SK-MEL-5 (cell line): ENCODE results near the gene ZNF20. TPM values are rescaled to one million over a fixed set of nuclear protein-coding genes. Genes with fewer than 3 reads are reported as not detected.
A peak's percentile ranks its signal among the peaks of the same experiment; 100 is the strongest.

ENCODE experiments used
- DNase-seq: peaks from one replicate; pipeline ENCODE4 v3.0.0-alpha.2; 2016; ENCODE audit warnings: low read depth, low spot score
- in situ Hi-C: cut with HindIII; loops from 2 replicates; pipeline ENCODE4 v1.10.0; 2016; ENCODE audit warnings: low sequenced_read_pairs, high pct_unique_total_duplicates, low pct_unique_long_range_greater_than_20kb
- polyA plus RNA-seq, 2 experiments: library from polyadenylated mRNA; depleted of rRNA; stranded (reverse); fragments of >200 nt; gene quantifications; 2 replicates each; pipeline ENCODE4 v1.2.3, GENCODE V29; 2015
- total RNA-seq: library from RNA; depleted of rRNA; stranded (reverse); fragments of >200 nt; shearing (Covaris generic); gene quantifications from 2 replicates; pipeline ENCODE4 v1.2.3, GENCODE V29; 2014; rRNA removed

ZNF20 gene
- total RNA-seq: 5.4 and 5.9 TPM in 2 replicates
- polyA plus RNA-seq (2015; cell fraction: cytosol; rRNA removed): 1.7 and 2.5 TPM in 2 replicates
- polyA plus RNA-seq (2015; cell fraction: nucleus; rRNA removed): 3.6 and 6.5 TPM in 2 replicates

DNA sequence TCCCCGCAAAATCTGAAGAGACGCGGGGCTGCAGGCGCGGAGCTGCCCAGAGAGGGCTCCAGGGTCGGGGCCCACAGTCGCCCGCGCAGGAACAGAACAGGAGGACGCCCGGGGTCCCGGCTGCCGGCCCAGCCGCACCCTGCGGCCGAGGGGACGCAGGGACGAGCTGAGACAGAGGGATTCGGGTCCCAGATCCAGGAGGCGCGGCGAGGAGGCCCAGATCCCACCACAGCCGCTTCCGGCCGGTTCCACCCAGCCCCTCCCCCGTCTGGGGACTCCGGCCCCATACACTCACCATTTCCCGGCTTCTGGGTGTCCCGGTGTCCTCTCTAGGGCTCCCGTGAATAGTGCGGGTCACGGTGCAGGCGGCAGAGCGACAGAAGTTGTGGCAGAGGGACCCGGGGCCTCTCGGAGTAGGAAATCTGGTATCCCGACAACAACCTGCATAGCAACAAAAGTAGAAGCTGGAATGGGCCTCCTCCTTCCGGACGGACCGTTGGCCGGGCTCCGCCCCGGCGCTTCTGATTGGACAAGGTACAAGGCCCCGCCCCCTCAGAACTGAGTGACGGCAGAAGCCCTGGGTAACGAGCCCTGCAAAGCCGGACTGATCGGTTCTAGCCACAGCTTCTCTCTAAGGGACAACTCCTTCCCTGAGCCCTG, at the start of gene ZNF20:
Gene ZNF20 (minus strand): TSS at position 466 of the 660 bp plus-strand sequence. CDS start 168 bp downstream, at position 298.
- in situ Hi-C loops: no loop called here
- peak; percentile 90 for DNase-seq

DNA sequence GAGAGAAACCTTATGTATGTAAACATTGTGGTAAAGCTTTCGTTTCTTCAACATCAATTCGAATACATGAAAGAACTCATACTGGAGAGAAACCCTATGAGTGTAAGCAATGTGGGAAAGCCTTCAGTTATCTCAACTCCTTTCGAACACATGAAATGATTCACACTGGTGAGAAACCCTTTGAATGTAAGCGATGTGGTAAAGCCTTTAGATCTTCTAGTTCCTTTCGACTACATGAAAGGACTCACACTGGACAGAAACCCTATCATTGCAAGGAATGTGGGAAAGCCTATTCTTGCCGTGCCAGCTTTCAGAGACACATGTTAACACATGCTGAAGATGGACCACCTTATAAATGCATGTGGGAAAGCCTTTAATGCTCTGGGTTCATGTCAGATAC, 47.5 kb upstream of the ZNF20 start:
- in situ Hi-C loops: no loop called here
- DNase-seq: no peak

DNA sequence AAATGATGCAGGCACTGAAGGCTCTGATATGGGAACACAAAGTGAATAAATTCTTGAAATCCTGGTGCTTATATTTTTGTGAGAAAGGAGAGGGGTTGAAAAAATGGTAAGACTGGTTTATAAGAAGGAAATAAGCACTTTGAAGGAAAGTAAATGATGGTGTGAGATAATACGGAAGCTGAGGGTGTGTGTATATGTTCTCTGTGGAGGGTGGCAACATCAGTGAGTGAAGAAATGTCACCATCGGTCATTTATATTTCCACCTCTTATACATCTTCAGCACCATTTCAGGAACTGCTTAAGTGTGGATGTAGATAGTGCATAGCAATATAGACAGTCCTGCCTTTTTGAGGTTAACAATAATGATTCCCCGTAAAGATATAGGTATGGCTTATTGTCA, 40.2 kb upstream of the ZNF20 start:
- in situ Hi-C loops: no loop called here
- no peak for DNase-seq

DNA sequence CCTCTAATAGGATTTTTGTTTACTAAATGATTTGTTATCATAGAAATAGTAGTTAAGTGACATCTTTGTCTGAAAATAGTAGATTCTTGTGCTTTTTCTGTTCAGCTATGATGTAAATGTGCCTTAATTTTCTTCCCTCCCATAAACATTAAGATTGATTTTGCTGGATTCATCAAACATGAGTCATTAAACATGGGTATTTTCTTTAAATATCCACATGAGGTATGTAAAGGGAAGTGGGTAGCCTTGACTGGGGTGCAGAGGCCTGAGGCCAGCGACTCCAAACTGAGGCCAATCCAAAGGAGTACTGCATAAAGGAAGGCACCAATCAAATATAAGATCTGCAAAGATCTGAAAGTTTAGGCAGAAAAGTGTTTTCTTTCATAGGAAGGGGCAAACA, 26.5 kb upstream of the ZNF20 start:
- DNase-seq: no peak
- in situ Hi-C loops: no loop called here

DNA sequence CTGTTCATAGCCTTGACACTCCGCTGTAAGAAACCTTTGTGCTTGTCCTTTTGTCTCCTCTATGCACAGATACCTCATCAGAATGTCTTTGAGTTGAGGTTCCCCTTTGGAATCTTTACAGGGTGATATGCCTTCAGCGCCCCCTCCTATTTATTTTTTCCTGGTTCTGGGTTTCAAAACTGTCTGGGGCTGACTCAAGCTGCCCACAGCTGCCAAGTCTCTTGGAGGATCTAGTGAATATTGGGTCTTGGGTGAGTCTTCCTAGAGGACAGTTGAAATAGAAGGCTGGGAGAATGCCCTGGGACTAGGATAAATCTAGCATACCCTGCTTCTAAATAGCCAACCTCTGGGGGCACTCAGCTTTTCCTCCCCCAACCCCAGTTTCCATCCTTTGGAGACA, 23.7 kb upstream of the ZNF20 start:
- peak; percentile 2 for DNase-seq
- in situ Hi-C loops: no loop called here

DNA sequence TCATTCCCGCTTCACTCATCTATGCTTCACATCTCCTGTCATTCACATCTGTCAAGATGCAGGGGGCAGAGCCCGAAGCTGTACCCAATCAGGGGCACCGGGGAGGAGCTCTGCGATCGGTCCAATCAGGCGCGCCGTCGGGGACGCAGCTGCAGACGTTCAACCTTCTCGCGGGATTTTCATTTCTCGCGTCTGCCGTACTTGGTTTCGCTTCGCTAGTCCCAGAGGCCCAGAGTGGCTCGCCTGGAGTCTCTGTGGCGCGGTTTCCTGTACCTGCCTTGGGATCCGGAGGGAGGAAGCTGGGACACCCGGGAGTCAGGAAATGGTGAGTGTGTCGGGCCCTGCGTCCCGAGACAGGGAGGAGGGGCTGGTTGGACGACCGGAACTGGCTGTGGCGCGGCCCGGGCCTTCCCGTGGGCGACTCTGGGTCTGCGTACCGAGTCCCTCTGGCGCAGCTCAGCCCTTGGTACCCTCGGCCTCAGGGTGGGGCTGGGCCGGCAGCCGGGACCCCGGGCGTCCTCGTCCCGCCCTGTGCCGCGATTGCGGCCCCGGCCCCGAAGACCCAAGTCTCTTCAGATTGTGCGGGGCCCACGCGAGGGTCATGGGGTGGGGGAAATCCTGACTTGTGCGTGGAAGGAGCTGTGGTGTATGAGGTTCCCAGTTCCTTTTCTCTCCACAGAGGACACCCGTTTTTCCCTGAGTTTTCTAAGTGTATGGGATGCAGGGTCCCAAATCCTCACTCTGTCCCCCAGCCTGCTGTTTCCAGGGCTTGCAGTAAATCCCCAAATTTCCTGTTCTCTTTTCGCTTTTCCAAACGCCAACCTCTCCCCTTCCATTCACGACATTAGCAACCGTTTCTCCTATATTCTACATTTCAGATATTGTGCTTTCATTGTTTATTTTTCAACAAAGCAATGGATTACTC, 23.0 kb upstream of the ZNF20 start, which contains the start of gene ZNF136:
Gene ZNF136 (plus strand): TSS at position 215 of the 925 bp plus-strand sequence. CDS start 108 bp downstream, at position 323.
- DNase-seq: peak; percentile 93
- in situ Hi-C loops: no loop called here

DNA sequence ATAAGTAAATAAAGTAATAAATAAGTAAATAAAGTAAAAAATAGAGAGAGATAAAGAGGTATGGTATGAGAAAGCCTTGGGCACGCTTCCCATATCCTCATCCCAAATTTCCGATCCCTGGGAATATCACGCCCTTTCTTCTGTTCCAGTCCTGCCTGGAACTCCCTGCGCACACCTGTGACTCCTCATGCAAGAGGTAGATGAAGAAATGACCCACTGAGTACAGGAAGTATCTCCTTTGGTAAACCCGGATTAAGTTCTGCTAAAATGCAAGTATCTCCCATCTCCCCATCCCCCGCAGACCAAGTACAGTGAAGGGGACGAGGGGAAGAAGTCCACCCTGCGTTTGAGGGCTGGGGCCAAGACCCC, 22.3 kb upstream of the ZNF20 start:
- DNase-seq: no peak
- in situ Hi-C loops: no loop called here

DNA sequence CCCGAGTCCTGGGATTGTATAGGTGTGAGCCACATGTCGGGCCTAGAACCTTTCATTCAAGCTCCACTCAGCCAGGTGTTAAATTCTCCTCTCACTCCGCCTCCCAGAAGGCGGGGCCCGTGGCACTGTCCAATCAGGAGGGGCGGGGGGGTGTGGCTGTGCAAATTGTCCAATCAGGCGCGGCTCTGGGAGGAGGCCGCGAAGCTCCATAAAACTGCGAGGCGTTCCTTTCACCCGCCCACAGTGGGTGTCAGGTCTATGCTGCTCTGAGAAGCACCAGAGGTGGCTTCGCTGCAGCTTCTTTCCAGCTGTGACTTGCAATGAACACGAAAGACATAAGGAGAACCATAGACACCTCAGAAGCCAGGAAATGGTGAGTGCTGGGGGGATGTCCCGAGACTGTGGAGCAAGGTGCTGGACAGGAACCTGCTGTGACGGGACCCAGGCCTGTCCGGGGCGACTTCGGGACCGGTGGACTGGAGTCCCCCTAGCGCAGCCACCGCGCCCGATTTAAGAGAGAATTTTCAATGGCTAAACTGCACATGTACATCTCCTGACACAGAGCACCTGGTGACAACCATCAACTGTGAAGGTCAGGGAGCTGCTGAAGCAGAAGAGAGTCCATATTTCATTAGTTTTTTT, 19.7 kb upstream of the ZNF20 start:
- DNase-seq: no peak
- in situ Hi-C loops: no loop called here

DNA sequence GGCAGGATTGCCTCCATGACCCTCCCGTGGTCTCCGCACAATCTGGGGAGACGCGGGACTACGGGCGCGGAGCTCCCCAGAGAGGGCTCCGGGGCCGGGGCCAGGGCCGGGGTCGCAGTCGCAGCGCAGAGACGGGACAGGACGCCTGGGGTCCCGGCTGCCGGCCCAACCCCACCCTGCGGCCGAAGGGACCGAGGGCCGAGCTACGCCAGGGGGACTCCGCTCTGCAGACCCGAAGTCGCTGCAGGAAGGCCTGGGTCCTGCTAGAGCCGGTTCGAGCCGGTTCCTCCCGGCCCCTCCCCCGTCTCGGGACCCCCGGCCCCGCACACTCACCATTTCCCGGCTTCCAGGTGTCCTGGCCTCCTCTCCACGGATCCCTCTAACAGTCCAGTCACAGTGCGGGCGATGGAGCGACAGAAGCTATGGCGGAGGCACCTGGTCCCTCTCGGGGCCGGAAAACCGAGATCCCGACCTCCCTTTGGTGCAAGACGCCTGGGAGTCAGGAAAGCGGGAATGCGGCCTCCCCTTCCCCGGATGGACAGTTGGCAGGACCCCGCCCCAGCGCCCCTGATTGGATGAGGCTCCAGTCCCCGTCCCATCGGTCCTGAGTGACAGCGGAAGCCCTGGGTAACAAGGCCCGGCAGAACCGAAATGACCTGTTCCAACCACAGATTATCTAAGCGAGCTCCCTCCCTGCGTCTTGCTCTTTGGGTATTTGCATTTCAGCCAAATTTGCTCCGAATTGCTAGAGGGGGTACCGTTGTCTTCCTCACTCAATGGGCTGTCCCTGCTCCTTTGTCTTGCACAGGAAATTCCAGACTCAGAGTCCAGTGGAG, 16.3 kb upstream of the ZNF20 start, which contains the start of gene ZNF625:
Gene ZNF625 (minus strand): TSS at position 512 of the 836 bp plus-strand sequence. CDS start 176 bp downstream, at position 336.
- in situ Hi-C loops: no loop called here
- peak; percentile 61 for DNase-seq

DNA sequence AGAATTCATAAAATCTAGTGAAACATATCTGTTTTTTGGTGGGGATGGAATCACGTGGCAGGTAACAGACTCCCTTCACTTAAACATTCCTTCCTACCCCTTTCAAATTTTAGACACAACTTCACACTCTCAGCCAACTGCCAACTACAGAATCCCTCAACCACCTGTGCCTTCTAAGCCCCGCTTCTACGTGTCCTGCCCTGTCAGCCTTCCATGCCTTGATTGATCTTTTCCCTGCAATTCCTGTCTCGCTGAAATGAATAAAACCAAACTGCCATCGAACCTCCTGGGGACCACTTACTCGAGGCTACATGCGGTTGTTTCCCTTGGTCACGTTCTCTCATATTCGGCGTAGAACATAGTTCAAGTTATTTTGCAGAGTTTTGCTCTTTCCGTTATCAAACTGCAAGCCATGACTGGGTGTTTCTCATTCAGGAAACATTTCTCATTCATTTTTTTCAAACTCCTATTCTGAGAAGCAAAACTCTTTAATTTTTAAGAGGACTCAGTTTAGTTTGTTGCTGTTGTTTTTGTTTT, 15.2 kb upstream of the ZNF20 start:
- in situ Hi-C loops: no loop called here
- no peak for DNase-seq

DNA sequence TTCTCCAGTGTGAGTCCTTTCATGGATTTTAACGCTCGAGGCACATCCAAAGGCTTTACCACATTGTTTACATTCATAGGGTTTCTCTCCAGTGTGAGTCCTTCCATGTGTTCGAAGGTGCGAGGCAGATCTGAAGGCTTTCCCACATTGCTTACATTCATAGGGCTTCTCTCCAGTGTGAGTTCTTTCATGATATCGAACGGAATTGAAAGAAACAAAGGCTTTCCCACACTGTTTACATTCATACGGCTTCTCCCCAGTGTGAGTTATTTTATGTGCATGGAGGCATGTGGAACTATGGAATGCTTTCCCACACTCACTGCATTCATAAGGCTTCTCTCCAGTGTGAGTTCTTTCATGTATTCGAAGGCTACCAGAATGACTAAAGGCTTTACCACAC, 5.2 kb upstream of the ZNF20 start:
- in situ Hi-C loops: no loop called here
- DNase-seq: no peak

DNA sequence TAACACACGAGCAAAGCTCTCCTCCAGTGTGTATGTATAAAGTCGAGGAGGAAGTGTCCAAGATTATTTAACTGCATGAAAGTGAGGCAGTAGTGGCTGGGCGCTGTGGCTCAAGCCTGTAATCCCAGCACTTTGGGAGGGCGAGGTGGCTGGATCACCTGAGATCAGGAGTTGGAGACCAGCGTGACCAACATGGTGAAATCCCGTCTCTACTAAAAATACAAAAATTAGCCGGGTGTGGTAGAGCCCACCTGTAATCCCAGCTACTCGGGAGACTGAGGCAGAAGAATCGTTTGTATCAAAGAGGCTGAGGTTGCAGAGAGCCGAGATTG, 1.2 kb upstream of the ZNF20 start:
- no peak for DNase-seq
- in situ Hi-C loops: no loop called here

DNA sequence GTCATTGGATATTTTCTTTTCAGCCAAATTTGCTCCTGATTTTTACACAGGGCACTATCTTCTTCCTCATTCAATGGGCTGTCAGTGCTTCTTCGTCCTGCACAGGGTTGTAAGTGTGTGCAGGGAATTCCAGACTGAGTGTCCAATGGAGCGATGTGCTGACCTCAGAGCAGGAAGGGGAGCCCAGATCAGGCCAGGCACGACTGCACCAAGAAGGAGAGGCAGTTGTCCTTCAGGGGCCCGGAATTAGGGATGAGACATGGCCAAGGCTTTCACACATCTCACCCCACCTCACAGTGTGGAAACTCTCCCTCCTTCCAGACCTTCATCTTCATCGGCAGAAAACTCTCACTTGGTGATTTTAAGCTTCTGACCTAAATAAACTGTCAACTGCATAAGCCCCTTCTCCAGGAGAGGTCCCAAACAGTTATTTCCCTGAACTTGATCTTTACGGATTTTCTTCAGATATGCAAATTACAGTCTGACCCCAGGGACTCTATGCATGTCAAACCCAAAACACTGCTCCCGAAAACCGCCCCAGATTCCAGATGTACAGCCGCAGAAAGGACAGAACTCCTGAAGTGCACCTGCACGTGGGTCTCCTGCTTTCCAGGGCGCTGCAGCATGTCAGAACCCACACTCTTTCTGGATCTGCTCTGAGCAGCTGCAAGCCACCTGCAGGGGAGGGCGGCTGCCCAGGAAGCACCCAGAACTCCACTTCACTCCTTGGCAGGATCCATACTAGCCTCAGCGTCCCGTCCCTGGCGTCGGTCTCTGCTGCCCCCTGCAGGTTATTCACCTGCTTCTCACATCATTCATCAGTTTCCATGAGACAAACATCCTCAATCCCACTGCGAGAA, 625 bp upstream of the ZNF20 start:
- peak; percentile 82 for DNase-seq
- in situ Hi-C loops: no loop called here

DNA sequence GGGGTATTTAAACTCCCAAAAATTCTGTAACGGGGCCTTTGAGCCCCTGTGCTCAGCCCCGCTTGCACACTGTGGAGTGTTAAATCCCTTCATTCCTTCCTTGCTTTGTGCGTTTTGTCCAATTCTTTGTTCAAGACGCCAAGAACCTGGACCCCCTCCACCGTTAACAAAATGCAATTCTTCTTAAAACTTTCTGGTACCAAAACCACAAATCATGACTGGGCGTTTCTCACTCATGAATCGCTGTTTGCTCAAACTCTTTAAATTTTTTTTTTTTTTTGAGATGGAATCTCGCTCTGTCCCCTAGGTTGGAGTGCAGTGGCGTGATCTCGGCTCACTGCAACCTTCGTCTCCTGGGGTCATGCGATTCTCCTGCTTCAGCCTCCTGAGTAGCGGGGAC, 881 bp downstream of the ZNF20 start:
- no peak for DNase-seq
- in situ Hi-C loops: no loop called here

DNA sequence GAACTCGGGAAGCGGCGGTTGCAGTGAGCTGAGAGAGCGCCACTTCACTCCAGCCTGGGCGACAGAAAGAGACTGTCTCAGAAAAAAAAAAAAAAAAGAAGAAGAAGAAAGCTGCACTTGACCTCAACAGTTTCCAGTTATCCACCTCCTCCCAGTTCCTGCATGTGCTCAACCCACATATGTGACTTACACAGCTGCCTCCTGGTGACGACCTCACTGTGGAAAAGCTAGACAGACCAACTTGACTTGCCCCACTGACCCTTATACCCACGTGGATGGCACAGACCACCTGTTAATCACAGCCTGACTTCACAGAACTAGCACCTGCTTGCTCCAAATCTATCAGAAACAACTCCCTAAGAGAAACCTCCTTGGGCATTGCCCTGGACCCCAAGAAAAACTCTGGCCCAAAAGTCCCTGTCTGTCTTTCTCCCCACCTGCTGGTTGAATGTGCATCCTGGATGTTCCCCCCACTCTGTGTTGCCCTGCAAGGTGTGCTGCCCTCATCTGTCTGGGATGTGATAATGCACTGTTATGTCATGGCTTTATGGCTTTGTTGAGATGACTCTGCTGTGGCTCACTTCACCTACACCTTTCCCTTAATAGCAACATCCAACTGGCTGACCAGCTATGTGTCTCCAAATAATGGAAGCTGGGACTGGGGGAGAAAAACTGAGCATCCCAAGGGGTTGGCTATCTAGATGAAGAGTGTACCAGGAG, 2.8 kb downstream of the ZNF20 start:
- in situ Hi-C loops: no loop called here

DNA sequence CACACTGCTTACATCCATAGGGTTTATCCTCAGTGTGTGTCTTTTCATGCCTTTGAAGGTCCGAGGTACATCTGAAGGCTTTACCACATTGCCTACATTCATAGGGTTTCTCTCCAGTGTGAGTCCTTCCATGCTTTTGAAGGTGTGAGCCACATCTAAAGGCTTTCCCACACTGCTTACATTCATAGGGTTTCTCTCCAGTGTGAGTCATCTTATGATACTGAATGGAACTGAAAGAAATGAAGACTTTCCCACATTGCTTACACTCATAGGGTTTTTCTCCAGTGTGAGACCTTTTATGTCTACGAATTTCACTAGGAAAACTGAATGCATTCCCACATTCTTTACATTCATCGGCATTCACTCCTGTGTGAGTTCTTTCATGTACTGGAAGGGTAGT, 7.1 kb downstream of the ZNF20 start:
- DNase-seq: no peak
- in situ Hi-C loops: no loop called here

More for the DNA sequence above, 2.8 kb downstream of the ZNF20 start:
- DNase-seq: no peak
